Fibroblast of pulmonary artery (primary cell): ENCODE data around the gene GALE.
"Not testable (repeated sequence)": the region's sequence is repeated elsewhere in the genome, so short reads cannot be mapped to it uniquely, and the experiment has no call there.

ENCODE experiments used
- DNase-seq: peaks from one replicate; pipeline ENCODE4 v3.0.0-alpha.2; 2010; ENCODE audit warnings: low read depth
- H3K4me3 ChIP-seq: replicated peaks from 2 replicates; pipeline ENCODE4 v1.5.1; 2011; ENCODE audit warnings: low read depth, mild to moderate bottlenecking, control low read depth, low read length, moderate library complexity
- CTCF ChIP-seq: IDR thresholded peaks from 2 replicates; pipeline ENCODE4 v1.5.1; 2011; ENCODE audit warnings: mild to moderate bottlenecking, control low read depth, low read length, inconsistent platforms; ENCODE audit errors: missing control alignments

GALE gene

GRCh38 chr1:23795676-23796465 lies 4.7 kb downstream of the GALE start:
- no peak for TF ChIP-seq CTCF
- H3K4me3 ChIP-seq, result no peak overlapping the region
- no peak for DNase-seq

- DNase-seq, H3K4me3 ChIP-seq: not testable (repeated sequence)
These were observed 5.8 kb downstream of the GALE start for GRCh38 chr1:23794732-23795182.

- no peak overlapping the region for H3K4me3 ChIP-seq
- no peak for DNase-seq
- no peak for TF ChIP-seq CTCF
These were observed 6.5 kb downstream of the GALE start for GRCh38 chr1:23793861-23794731.

GRCh38 chr1:23793018-23793781 lies 7.4 kb downstream of the GALE start:
- peak; percentile 49 for DNase-seq
- H3K4me3 ChIP-seq, result peak overlapping the region; percentile 96
- TF ChIP-seq CTCF, result no peak

- peak overlapping the region; percentile 96 for H3K4me3 ChIP-seq
- no peak for TF ChIP-seq CTCF
- no peak for DNase-seq
These were observed 8.2 kb downstream of the GALE start for GRCh38 chr1:23792151-23792945.

GRCh38 chr1:23791516-23792047 lies 9.0 kb downstream of the GALE start:
- TF ChIP-seq CTCF, result no peak
- no peak for DNase-seq
- H3K4me3 ChIP-seq, result peak overlapping the region; percentile 96
